ENCODE measurements around the gene BEND7. TPM values are rescaled to one million over a fixed set of nuclear protein-coding genes. Genes with fewer than 3 reads are reported as not detected.

BEND7 gene
- total and polyA plus RNA-seq, 2 of the 8 experiments (the other 6 are each of a cell fraction or from before 2014, with no cell fraction given): 1.9 to 8.2 TPM

DNA sequence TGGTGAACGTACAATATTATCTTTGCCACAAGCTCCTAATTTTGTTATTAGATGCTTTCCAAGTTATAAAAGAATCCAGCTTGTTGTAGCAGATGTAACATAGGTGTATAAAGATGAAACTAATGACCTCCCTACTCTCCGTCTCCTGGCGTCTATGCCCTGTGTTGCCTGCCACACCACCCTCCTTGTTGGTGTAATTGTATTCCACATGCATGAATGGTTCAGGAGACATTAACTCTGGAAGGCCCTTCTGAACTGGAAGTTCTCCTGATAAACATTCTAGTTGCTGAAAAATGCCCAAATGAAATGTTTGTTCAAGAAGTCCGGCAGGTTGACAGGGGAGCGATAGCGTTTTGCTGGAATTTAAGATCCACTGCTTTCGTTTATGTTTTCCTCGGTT lies 126.8 kb downstream of the BEND7 start:
- no peak overlapping the region for H2BK120ac ChIP-seq (replicated peaks; ENCODE audit: low read depth, low read length)
- H3K4me2 ChIP-seq (ENCODE audit: insufficient read depth in 1 of 2, low read depth in 2 of 2, low read length in 2 of 2): no peak overlapping the region
- peak overlapping the region; percentile 69; the same call in 1 of the 2 replicates for H2BK20ac ChIP-seq (ENCODE audit: low read length)
- peaks cover 0 to 7% (median under 1%) of the 10 kb centered on the region in 4 experiments; a peak in 3 of 7 replicates for H3K4me1 ChIP-seq (replicated peaks in 1 of 4; ENCODE audit: control insufficient read depth in 3 of 4, insufficient read depth in 4 of 4, low read length in 3 of 4)
- POLR2A ChIA-PET (ENCODE audit: partially characterized antibody): interaction anchor here (1.5 to 4.5 kb wide), 2 partner anchors 18 to 52 kb away, joined by 4 to 14 read pairs; no protein-coding TSS in a partner anchor
- no peak for DNase-seq (ENCODE audit: low read depth in 1 of 2, low spot score in 2 of 2)
- no peak overlapping the region for H3K27ac ChIP-seq (ENCODE audit: low read depth, low read length)
- H3K23ac ChIP-seq (ENCODE audit: insufficient read length): no peak overlapping the region
- H3K9ac ChIP-seq (replicated peaks in 1 of 4; ENCODE audit: extremely low read depth in 1 of 4, low read depth in 3 of 4, low read length in 3 of 4): no peak overlapping the region
- no peak overlapping the region for H3K4ac ChIP-seq (replicated peaks; ENCODE audit: insufficient read length, low read depth, low read length)
- 87% methylated on average over 8 of the region's 8 CpGs; no CpG with 5 or more reads in 1 of the 2 experiments for WGBS, 2 experiments (ENCODE audit: extremely low coverage in 1 of 2, insufficient coverage in 1 of 2, insufficient read length in 1 of 2, insufficient replicate concordance in 2 of 2, low coverage in 1 of 2, low lambda C conversion rate in 2 of 2, missing lambda C conversion rate in 1 of 2)
- peak overlapping the region; percentile 36 for H4K91ac ChIP-seq (replicated peaks; ENCODE audit: insufficient read length, low read length)
- no peak overlapping the region for H3K4me3 ChIP-seq (ENCODE audit: extremely low read depth in 1 of 4, insufficient read depth in 2 of 4, low read depth in 3 of 4, low read length in 4 of 4)
- no peak for TF ChIP-seq SP4 (IDR thresholded peaks at IDR 0.05; ENCODE audit: low read length)
- TF ChIP-seq KDM4A (IDR thresholded peaks at IDR 0.05; ENCODE audit: low read depth, low read length, severe bottlenecking): no peak
- no peak for TF ChIP-seq POU5F1 (IDR thresholded peaks at IDR 0.05; ENCODE audit: low read depth, low read length)
- TF ChIP-seq TCF12 (IDR thresholded peaks at IDR 0.05; ENCODE audit: low read depth, low read length): no peak
- TF ChIP-seq TBP (IDR thresholded peaks at IDR 0.05; ENCODE audit: low read depth, low read length): no peak
- H2BK12ac ChIP-seq (ENCODE audit: low read depth, low read length): 0 out of 2 replicates have a peak overlapping the region, but pooled peaks have one; percentile 3
- H3K9me3 ChIP-seq (ENCODE audit: insufficient read depth in 2 of 2, low read depth in 1 of 2, low read length in 1 of 2): peaks cover 5 to 6% of the 10 kb centered on the region in 2 experiments; a peak in 3 of 4 replicates
- no peak for FAIRE-seq
- H2BK15ac ChIP-seq (ENCODE audit: low read length): 0 out of 2 replicates have a peak overlapping the region, but pooled peaks have one; percentile 67
- H2AFZ ChIP-seq (ENCODE audit: low read length): no peak overlapping the region
- H2AK5ac ChIP-seq (ENCODE audit: low read depth, low read length): no peak overlapping the region
- no peak overlapping the region for H3K14ac ChIP-seq (ENCODE audit: insufficient read length)
- H4K5ac ChIP-seq (ENCODE audit: insufficient read length, low read depth, low read length): no peak overlapping the region
- no peaks in the 10 kb centered on the region for H3K79me1 ChIP-seq (ENCODE audit: low read depth, low read length)
- no peaks in the 10 kb centered on the region for H3K27me3 ChIP-seq (replicated peaks in 1 of 4; ENCODE audit: control insufficient read depth in 3 of 4, extremely low read depth in 1 of 4, insufficient read depth in 3 of 4, low read length in 3 of 4)
- peaks cover 0 to 6% (median 0%) of the 10 kb centered on the region in 4 experiments; a peak in 1 of 8 replicates for H3K36me3 ChIP-seq (ENCODE audit: control insufficient read depth in 2 of 4, insufficient read depth in 4 of 4, low read length in 3 of 4)
- no peaks in the 10 kb centered on the region for H3K23me2 ChIP-seq (ENCODE audit: low read depth, low read length)
- H3K18ac ChIP-seq (ENCODE audit: extremely low read depth, low read length): no peak overlapping the region
- H3K56ac ChIP-seq (replicated peaks; ENCODE audit: insufficient read length, low read depth, low read length): no peak overlapping the region
- no peak overlapping the region for H4K8ac ChIP-seq (ENCODE audit: extremely low read depth, insufficient read depth, low read length)
- H2BK5ac ChIP-seq (ENCODE audit: low read depth, low read length): no peak overlapping the region
- no peaks in the 10 kb centered on the region for H4K20me1 ChIP-seq (replicated peaks in 1 of 2; ENCODE audit: control insufficient read depth in 1 of 2, insufficient read depth in 2 of 2, low read length in 2 of 2)
- CTCF ChIA-PET (ENCODE audit: partially characterized antibody): interaction anchor here (0.6 to 1.4 kb wide), 6 partner anchors 9 to 83 kb away, joined by 3 to 5 read pairs (median 3); no protein-coding TSS in a partner anchor
- no peaks in the 10 kb centered on the region for H3K79me2 ChIP-seq (ENCODE audit: control insufficient read depth in 1 of 2, insufficient read depth in 2 of 2, low read length in 2 of 2)
